Upper lobe of right lung (tissue), 1 donor: ENCODE results near the gene IL36A. TPM values are rescaled to one million over a fixed set of nuclear protein-coding genes. Genes with fewer than 3 reads are reported as not detected.

ENCODE experiments used
- ATAC-seq: fragments of 200-7000 bp; cut with Tn5 transposase; one replicate; pipeline ENCODE4 v1.9.1; 2020; ENCODE audit warnings: mild to moderate bottlenecking, moderate library complexity
- DNase-seq: peaks from one replicate; pipeline ENCODE4 v3.0.0-alpha.2; 2020
- H3K27ac ChIP-seq: fragments of 200-600 bp; one replicate; pipeline ENCODE4 v1.8.0; 2022
- H3K27me3 ChIP-seq: fragments of 200-600 bp; one replicate; pipeline ENCODE4 v1.8.0; 2022; ENCODE audit warnings: mild to moderate bottlenecking
- H3K36me3 ChIP-seq: fragments of 200-600 bp; one replicate; pipeline ENCODE4 v1.8.0; 2022
- H3K4me1 ChIP-seq: fragments of 200-600 bp; one replicate; pipeline ENCODE4 v1.8.0; 2022
- H3K4me3 ChIP-seq: fragments of 200-600 bp; one replicate; pipeline ENCODE4 v1.8.0; 2022; ENCODE audit warnings: mild to moderate bottlenecking
- H3K9me3 ChIP-seq: fragments of 200-600 bp; one replicate; pipeline ENCODE4 v1.8.0; 2022
- intact Hi-C: fragments of 100-400 bp; cut with DNase I; formaldehyde crosslinking; loops from one replicate; pipeline ENCODE4 v1.11.0; 2022
- total RNA-seq: library from RNA; stranded (reverse); fragmentation: NEBNext Ultra II Directional; extraction: Animal tissue kit (Norgen Biotek cat#: 25700); gene quantifications from one replicate; pipeline ENCODE4 v1.2.1, GENCODE V29; 2021
- TF ChIP-seq, protein P1 (sequence below): fragments of 200-600 bp; IDR thresholded peaks from one replicate; pipeline ENCODE4 v1.8.0; 2022; ENCODE audit warnings: antibody characterized with exemption
- donor health status: DM: no; HTN: yes; CAD: no; lungs with severe emphysema.

IL36A gene
- total RNA-seq, 1 donor from 2014 or later: not detected

GRCh38 chr2:112995346-112995920 is 9.8 kb upstream of the IL36A start:
- Histone ChIP-seq H3K27ac (no peak overlapping the region), H3K27me3 (no peaks in the 10 kb centered on the region), H3K4me3 (no peak overlapping the region), H3K4me1 (no peaks in the 10 kb centered on the region), H3K36me3 (no peaks in the 10 kb centered on the region), H3K9me3 (no peaks in the 10 kb centered on the region)
- no peak for ATAC-seq
- TF ChIP-seq, protein P1, sequence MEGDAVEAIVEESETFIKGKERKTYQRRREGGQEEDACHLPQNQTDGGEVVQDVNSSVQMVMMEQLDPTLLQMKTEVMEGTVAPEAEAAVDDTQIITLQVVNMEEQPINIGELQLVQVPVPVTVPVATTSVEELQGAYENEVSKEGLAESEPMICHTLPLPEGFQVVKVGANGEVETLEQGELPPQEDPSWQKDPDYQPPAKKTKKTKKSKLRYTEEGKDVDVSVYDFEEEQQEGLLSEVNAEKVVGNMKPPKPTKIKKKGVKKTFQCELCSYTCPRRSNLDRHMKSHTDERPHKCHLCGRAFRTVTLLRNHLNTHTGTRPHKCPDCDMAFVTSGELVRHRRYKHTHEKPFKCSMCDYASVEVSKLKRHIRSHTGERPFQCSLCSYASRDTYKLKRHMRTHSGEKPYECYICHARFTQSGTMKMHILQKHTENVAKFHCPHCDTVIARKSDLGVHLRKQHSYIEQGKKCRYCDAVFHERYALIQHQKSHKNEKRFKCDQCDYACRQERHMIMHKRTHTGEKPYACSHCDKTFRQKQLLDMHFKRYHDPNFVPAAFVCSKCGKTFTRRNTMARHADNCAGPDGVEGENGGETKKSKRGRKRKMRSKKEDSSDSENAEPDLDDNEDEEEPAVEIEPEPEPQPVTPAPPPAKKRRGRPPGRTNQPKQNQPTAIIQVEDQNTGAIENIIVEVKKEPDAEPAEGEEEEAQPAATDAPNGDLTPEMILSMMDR: no peak
- DNase-seq: no peak
- intact Hi-C loops: no loop called here

- ATAC-seq: no peak
- TF ChIP-seq, protein P1: no peak
- no peak for DNase-seq
These were observed 8.6 kb upstream of the IL36A start for GRCh38 chr2:112996635-112997034.

DNA sequence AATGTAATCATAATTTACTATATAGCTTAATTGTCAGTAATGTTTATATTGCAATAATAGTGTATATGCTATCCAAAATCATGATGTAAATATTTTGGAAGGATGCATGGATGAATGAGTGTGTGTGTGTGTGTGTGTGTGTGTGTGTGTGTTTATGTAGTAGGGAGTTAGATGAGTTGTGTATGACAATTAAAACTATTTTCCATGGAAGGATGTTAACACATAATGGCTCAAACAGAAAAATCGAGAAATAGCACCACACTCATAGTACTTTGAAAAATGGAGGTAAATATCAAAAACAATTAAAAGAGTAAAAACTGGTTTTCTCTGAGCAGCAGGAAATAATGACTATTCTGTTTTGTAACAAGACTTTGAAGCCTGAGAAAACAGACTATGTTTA is 8.1 kb upstream of the IL36A start:
- TF ChIP-seq, protein P1: no peak
- Histone ChIP-seq H3K9me3 (no peaks in the 10 kb centered on the region), H3K36me3 (no peaks in the 10 kb centered on the region), H3K4me1 (no peaks in the 10 kb centered on the region), H3K27ac (no peak overlapping the region), H3K4me3 (no peak overlapping the region), H3K27me3 (no peaks in the 10 kb centered on the region)
- intact Hi-C loops: no loop called here
- ATAC-seq (no peak), DNase-seq (no peak)

More at GRCh38 chr2:112996635-112997034, 8.6 kb upstream of the IL36A start:
- Histone ChIP-seq H3K4me3 (no peak overlapping the region), H3K27ac (no peak overlapping the region), H3K27me3 (no peaks in the 10 kb centered on the region), H3K36me3 (no peaks in the 10 kb centered on the region), H3K4me1 (no peaks in the 10 kb centered on the region), H3K9me3 (no peaks in the 10 kb centered on the region)
- intact Hi-C loops: no loop called here

DNA sequence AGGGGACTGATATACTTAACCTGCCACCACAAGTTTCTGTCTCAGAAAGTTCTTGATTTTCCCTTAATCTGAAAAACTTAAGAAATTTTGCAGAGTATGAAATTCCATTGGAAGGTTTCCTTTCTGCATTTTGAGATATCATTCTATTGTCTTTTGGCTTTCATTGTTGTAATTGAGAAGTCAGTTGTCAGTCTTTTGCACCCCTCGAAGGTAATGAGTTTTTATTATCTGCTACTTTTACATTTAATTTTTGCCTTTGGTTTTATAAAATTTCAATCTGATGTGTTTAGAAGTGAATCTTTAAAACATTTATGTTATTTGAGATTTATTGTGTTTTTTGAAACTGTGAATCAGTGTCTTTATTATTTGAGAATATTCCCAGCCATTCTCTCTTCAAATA is 4.8 kb upstream of the IL36A start:
- H3K9me3 ChIP-seq: no peaks in the 10 kb centered on the region
- intact Hi-C loops: no loop called here
- H3K27me3 ChIP-seq: no peaks in the 10 kb centered on the region
- TF ChIP-seq, protein P1: no peak
- H3K4me3 ChIP-seq: no peak overlapping the region
- no peak overlapping the region for H3K27ac ChIP-seq
- ATAC-seq (no peak), DNase-seq (no peak)
- H3K36me3 ChIP-seq: no peaks in the 10 kb centered on the region
- no peaks in the 10 kb centered on the region for H3K4me1 ChIP-seq

- Histone ChIP-seq H3K27me3 (no peaks in the 10 kb centered on the region), H3K9me3 (no peaks in the 10 kb centered on the region), H3K4me3 (no peak overlapping the region), H3K36me3 (no peaks in the 10 kb centered on the region), H3K27ac (no peak overlapping the region), H3K4me1 (no peaks in the 10 kb centered on the region)
- ATAC-seq (no peak), DNase-seq (no peak)
- intact Hi-C loops: no loop called here
- TF ChIP-seq, protein P1: no peak
These were observed 2.6 kb upstream of the IL36A start for GRCh38 chr2:113002677-113003076.

GRCh38 chr2:113007250-113007649 is 2.0 kb downstream of the IL36A start:
- Histone ChIP-seq H3K4me3 (no peak overlapping the region), H3K4me1 (no peaks in the 10 kb centered on the region), H3K27ac (no peak overlapping the region), H3K36me3 (no peaks in the 10 kb centered on the region), H3K9me3 (no peaks in the 10 kb centered on the region), H3K27me3 (no peaks in the 10 kb centered on the region)
- TF ChIP-seq, protein P1: no peak
- ATAC-seq: no peak
- intact Hi-C loops: no loop called here
- no peak for DNase-seq
